BLaER1 treated with 17β-estradiol and CSF1 and Interleukin-3, amounts not matched to agents 10 nM and 100 nM (cell line): Measurements from ENCODE around the gene GPC6.

Source experiments
- H3K27ac ChIP-seq, 11 experiments: shearing (Covaris generic); formaldehyde crosslinking; 2 replicates each; pipeline ENCODE4 v1.8.1; 2022
- H3K27me3 ChIP-seq, 11 experiments: shearing (Covaris generic); formaldehyde crosslinking; 2 replicates each; pipeline ENCODE4 v1.8.1; 2022
- H3K36me3 ChIP-seq, 11 experiments: shearing (Covaris generic); formaldehyde crosslinking; 2 replicates each; pipeline ENCODE4 v1.8.1; 2022
- H3K4me1 ChIP-seq, 10 experiments: shearing (Covaris generic); formaldehyde crosslinking; 2 replicates each; pipeline ENCODE4 v1.8.1; 2022
- H3K4me2 ChIP-seq, 11 experiments: shearing (Covaris generic); formaldehyde crosslinking; 2 replicates each; pipeline ENCODE4 v1.8.1; 2022
- H3K4me3 ChIP-seq, 10 experiments: shearing (Covaris generic); formaldehyde crosslinking; 2 replicates each; pipeline ENCODE4 v1.8.1; 2022
- H3K9ac ChIP-seq, 11 experiments: shearing (Covaris generic); formaldehyde crosslinking; 2 replicates each; pipeline ENCODE4 v1.8.1; 2022
- H3K9me3 ChIP-seq, 11 experiments: shearing (Covaris generic); formaldehyde crosslinking; replicated peaks in 1 of 11; 2 replicates each; pipeline ENCODE4 v1.8.1; 2022
- H4K20me1 ChIP-seq, 11 experiments: shearing (Covaris generic); formaldehyde crosslinking; 2 replicates each; pipeline ENCODE4 v1.8.1; 2022
- Cebpa-rat ChIP-seq, 11 experiments: shearing (Covaris generic); IDR thresholded peaks; 2 replicates each; pipeline ENCODE4 v1.8.1; 2022

GPC6 gene

GRCh38 chr13:93216122-93216521, 10.5 kb upstream of the GPC6 start:
- Histone ChIP-seq H4K20me1 (no peaks in the 10 kb centered on the region), H3K36me3 (no peaks in the 10 kb centered on the region), H3K4me2 (no peak overlapping the region), H3K9ac (no peak overlapping the region), H3K9me3 (no peaks in the 10 kb centered on the region), H3K27me3 (no peaks in the 10 kb centered on the region), H3K4me1 (no peaks in the 10 kb centered on the region), H3K27ac (no peak overlapping the region), H3K4me3 (no peak overlapping the region)
- TF ChIP-seq Cebpa-rat (IDR thresholded peaks at IDR 0.05): no peak

GRCh38 chr13:93217721-93218261, 8.8 kb upstream of the GPC6 start:
- Histone ChIP-seq H3K9me3 (no peaks in the 10 kb centered on the region), H3K27ac (no peak overlapping the region), H3K9ac (no peak overlapping the region), H3K27me3 (no peaks in the 10 kb centered on the region), H3K4me2 (no peak overlapping the region), H4K20me1 (no peaks in the 10 kb centered on the region), H3K36me3 (no peaks in the 10 kb centered on the region), H3K4me3 (no peak overlapping the region), H3K4me1 (no peaks in the 10 kb centered on the region)
- no peak for TF ChIP-seq Cebpa-rat (IDR thresholded peaks at IDR 0.05)

- Histone ChIP-seq H3K9ac (no peak overlapping the region), H3K4me2 (no peak overlapping the region), H3K27ac (no peak overlapping the region), H3K36me3 (no peaks in the 10 kb centered on the region), H3K4me1 (no peaks in the 10 kb centered on the region), H3K4me3 (no peak overlapping the region), H3K9me3 (no peaks in the 10 kb centered on the region), H4K20me1 (no peaks in the 10 kb centered on the region), H3K27me3 (no peaks in the 10 kb centered on the region)
- no peak for TF ChIP-seq Cebpa-rat (IDR thresholded peaks at IDR 0.05)
Observed at GRCh38 chr13:93218583-93218982, 8.0 kb upstream of the GPC6 start.

GRCh38 chr13:93220073-93220472, 6.5 kb upstream of the GPC6 start:
- Histone ChIP-seq H3K4me1 (no peaks in the 10 kb centered on the region), H3K36me3 (no peaks in the 10 kb centered on the region), H3K27ac (no peak overlapping the region), H3K27me3 (no peaks in the 10 kb centered on the region), H3K9me3 (no peaks in the 10 kb centered on the region), H3K4me3 (no peak overlapping the region), H3K9ac (no peak overlapping the region), H3K4me2 (no peak overlapping the region), H4K20me1 (no peaks in the 10 kb centered on the region)
- TF ChIP-seq Cebpa-rat (IDR thresholded peaks at IDR 0.05): no peak

GRCh38 chr13:93222976-93223375, 3.6 kb upstream of the GPC6 start:
- Histone ChIP-seq H3K9me3 (peaks cover 13 to 17% (median 15%) of the 10 kb centered on the region in 11 experiments), H3K4me1 (no peaks in the 10 kb centered on the region), H3K27ac (no peak overlapping the region), H3K4me3 (no peak overlapping the region), H3K36me3 (no peaks in the 10 kb centered on the region), H3K9ac (no peak overlapping the region), H4K20me1 (no peaks in the 10 kb centered on the region), H3K4me2 (no peak overlapping the region), H3K27me3 (no peaks in the 10 kb centered on the region)
- TF ChIP-seq Cebpa-rat (IDR thresholded peaks at IDR 0.05): no peak

- no peak overlapping the region for H3K4me3 ChIP-seq
- H3K27me3 ChIP-seq: no peaks in the 10 kb centered on the region
- H3K9ac ChIP-seq: no peak overlapping the region
- no peaks in the 10 kb centered on the region for H3K36me3 ChIP-seq
- no peak for TF ChIP-seq Cebpa-rat (IDR thresholded peaks at IDR 0.05)
- no peak overlapping the region for H3K4me2 ChIP-seq
- H3K27ac ChIP-seq: no peak overlapping the region
- H3K4me1 ChIP-seq: no peaks in the 10 kb centered on the region
- H4K20me1 ChIP-seq: no peaks in the 10 kb centered on the region
- peaks cover 18 to 24% (median 22%) of the 10 kb centered on the region in 11 experiments for H3K9me3 ChIP-seq
Observed at GRCh38 chr13:93224535-93224934, 2.1 kb upstream of the GPC6 start.

- Histone ChIP-seq H4K20me1 (no peaks in the 10 kb centered on the region), H3K4me3 (no peak overlapping the region), H3K27ac (no peak overlapping the region)
Observed at GRCh38 chr13:93225610-93226009, 997 bp upstream of the GPC6 start.

GRCh38 chr13:93226065-93226622, 463 bp upstream of the GPC6 start:
- no peak overlapping the region for H3K9ac ChIP-seq
- no peak overlapping the region for H3K27ac ChIP-seq

More at GRCh38 chr13:93225610-93226009, 997 bp upstream of the GPC6 start:
- Histone ChIP-seq H3K4me2 (no peak overlapping the region), H3K36me3 (no peaks in the 10 kb centered on the region), H3K4me1 (no peaks in the 10 kb centered on the region), H3K27me3 (no peaks in the 10 kb centered on the region), H3K9ac (no peak overlapping the region), H3K9me3 (peaks cover 18 to 24% (median 22%) of the 10 kb centered on the region in 11 experiments)
- TF ChIP-seq Cebpa-rat (IDR thresholded peaks at IDR 0.05): no peak

GRCh38 chr13:93227280-93227877, 772 bp downstream of the GPC6 start:
- Histone ChIP-seq H3K4me1 (no peaks in the 10 kb centered on the region), H4K20me1 (no peaks in the 10 kb centered on the region), H3K36me3 (no peaks in the 10 kb centered on the region), H3K4me2 (no peak overlapping the region), H3K9me3 (peaks cover 18 to 24% (median 22%) of the 10 kb centered on the region in 11 experiments), H3K9ac (no peak overlapping the region), H3K27ac (no peak overlapping the region), H3K27me3 (no peaks in the 10 kb centered on the region), H3K4me3 (no peak overlapping the region)
- TF ChIP-seq Cebpa-rat (IDR thresholded peaks at IDR 0.05): no peak

More at GRCh38 chr13:93226065-93226622, 463 bp upstream of the GPC6 start:
- Histone ChIP-seq H3K4me1 (no peaks in the 10 kb centered on the region), H4K20me1 (no peaks in the 10 kb centered on the region), H3K4me2 (no peak overlapping the region), H3K4me3 (no peak overlapping the region), H3K36me3 (no peaks in the 10 kb centered on the region), H3K27me3 (no peaks in the 10 kb centered on the region), H3K9me3 (peaks cover 18 to 24% (median 22%) of the 10 kb centered on the region in 11 experiments)
- TF ChIP-seq Cebpa-rat (IDR thresholded peaks at IDR 0.05): no peak
